ENCODE data around the gene VEGFB.

- TF ChIP-seq POLR2AphosphoS5 (IDR thresholded peaks at IDR 0.05) = no peak
- TF ChIP-seq CTCF (IDR thresholded peaks at IDR 0.05) = no peak
Measured at GRCh38 chr11:64208086-64208795, 26.1 kb upstream of the VEGFB start.
